SIG-M5 treated with dmso at 0.1 percent for 504 hours (cell line): ENCODE measurements around the gene SLC39A10.

Experiments
- DNase-seq: peaks from one replicate; lab custom pipeline; 2025; ENCODE audit not compliant: unreplicated experiment; lab: John Stamatoyannopoulos, UW

The SLC39A10 gene, protein sequence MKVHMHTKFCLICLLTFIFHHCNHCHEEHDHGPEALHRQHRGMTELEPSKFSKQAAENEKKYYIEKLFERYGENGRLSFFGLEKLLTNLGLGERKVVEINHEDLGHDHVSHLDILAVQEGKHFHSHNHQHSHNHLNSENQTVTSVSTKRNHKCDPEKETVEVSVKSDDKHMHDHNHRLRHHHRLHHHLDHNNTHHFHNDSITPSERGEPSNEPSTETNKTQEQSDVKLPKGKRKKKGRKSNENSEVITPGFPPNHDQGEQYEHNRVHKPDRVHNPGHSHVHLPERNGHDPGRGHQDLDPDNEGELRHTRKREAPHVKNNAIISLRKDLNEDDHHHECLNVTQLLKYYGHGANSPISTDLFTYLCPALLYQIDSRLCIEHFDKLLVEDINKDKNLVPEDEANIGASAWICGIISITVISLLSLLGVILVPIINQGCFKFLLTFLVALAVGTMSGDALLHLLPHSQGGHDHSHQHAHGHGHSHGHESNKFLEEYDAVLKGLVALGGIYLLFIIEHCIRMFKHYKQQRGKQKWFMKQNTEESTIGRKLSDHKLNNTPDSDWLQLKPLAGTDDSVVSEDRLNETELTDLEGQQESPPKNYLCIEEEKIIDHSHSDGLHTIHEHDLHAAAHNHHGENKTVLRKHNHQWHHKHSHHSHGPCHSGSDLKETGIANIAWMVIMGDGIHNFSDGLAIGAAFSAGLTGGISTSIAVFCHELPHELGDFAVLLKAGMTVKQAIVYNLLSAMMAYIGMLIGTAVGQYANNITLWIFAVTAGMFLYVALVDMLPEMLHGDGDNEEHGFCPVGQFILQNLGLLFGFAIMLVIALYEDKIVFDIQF

DNA sequence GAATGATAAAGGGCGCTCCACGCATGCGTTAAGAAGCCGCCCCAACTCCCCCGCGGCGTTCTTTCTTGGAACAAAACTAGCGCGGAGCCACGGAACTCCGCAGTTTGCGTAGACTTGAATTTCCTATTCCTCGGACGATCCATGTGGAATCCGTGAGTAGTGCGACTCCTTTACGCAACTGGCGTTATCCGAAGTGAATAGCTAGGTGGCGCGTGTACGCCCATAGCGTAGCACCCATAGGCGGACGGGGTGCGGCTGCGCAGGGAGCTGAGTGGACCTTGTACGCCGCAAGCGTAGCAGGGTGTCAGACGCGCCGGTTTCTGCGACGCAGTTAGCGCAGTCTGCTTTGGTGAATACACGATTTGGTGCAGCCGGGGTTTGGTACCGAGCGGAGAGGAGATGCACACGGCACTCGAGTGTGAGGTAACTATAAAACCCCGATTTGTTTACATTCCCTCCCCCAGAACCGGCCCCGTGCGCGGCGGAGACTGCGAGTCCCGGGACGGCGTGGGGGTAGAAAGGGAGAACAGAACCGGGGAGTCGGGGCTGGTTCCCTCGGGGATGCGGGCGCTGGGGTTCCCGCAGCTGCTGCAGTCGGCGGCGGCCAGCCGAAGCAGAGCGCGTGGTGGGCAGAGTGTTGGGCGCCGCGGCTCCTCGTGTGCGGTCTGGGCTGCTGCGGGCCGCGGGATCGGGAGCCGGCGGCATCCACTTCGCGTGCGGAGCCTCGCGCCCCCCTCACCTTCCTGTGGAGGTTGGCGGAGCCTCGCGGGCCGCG, at the start of gene SLC39A10:
Gene SLC39A10 (plus strand): TSS at position 368 of the 775 bp plus-strand sequence. CDS start 22,817 bp downstream, outside the sequence.
- peak; percentile 96 for DNase-seq

DNA sequence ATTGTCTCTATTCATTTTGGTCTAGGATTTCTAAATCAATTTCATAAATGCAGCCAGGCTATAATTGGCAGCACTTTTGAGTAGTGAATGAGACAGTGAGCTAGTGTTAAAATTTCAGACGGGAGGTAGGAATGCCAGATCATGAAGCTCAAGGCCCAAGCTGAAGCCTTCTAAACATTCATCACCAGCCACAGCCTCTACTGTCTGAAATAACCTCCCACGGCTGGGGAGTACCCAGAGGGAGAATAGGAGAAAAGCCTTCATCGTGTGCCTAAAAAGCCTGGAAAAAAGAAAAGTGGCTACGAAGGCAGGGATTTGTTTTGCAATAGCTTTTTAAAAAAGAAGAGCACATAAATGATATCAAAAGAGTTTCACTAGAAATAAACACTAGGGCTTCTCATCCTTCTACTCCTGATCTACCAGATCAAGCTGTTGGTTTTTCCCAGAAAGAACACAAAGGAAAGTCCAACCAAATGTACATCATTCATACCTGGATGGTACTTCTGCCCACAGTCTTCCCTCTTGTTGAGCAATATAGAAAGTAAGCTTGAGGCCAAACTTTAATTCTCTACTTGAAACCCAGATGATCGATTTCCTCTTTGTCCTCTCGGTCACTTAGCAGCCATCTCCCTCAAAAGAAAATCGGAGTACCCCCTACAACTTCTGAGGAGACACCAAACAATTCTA, 48.1 kb upstream of the SLC39A10 start:
- no peak for DNase-seq

DNA sequence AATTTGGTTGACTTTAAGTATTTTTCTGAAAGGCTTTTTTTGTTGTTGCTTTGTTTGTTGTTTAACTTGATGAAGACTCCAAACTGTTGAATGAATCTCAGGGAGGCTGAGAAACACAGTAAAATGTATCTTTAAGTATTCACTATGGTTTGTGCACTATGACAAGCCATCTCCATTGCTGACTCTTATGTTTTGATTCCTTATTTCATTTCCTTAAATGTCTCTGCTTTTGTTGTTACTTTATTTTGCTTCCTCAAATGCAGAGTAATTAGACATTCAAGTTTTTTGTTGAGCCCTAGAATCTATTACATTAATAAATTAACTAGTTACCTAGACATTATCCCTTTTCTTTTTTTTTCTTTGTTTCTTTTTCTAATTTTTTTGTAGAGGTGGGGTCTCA, 46.3 kb upstream of the SLC39A10 start:
- DNase-seq, result peak; percentile 39

DNA sequence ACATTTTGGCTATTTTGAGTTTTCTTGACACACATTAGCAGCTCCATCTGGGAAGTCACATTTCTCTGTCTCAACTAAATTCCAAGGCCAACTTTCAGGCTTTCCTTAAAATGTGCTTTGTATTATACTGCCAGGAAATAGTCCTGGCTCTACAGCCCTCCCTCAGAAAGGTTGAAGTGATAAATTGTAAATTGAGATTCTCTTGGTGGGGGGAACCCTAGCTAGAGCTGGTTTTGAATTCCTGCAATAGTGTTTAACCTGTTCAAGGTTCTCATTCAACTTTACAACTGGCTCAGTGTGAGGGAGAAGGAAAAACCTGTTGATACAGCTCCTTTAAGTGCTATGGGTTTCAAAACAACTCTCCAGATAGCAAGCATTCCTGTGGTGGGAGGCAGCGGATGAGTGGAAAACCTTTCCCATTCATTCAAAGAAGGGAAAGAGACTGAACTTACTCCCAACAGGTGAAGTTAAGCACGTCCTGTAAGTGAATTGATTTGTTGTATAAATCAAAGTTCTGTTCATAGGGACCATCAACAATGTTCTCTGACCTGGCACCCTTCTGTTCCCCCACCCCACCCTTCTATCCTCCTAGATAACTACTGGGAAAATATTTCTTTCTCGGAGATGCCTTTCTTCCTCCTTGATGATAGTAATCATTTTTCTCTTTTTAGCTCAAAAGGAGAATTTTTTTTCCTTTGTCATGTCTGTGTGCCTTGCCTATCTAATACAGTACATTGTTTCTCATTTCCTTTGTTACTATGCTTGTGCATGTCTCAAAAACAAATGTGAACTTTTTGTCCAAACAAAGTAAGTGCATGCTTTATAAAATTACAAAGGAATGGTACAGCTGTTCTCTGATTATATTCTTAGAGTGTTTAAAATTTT, 44.2 kb upstream of the SLC39A10 start:
- no peak for DNase-seq

DNA sequence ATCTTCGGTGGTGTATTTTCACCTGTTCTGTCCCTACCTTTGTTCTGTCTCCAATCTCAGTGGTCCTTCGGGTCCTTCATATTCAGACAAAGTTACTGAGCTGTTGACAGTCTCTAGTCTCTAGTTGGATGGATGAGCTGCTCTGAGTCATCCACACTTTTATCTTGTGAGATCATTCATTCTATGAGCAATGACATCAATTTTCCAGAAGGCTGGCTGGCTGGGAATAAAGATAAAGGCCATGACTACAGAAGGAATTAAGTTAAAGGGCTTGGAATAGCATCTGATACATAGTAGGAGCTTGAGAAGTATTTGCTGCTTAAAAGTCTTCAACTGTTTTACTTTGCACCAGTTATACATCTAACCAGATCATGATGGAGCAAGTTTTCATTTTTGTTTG, 43.1 kb upstream of the SLC39A10 start:
- no peak for DNase-seq

DNA sequence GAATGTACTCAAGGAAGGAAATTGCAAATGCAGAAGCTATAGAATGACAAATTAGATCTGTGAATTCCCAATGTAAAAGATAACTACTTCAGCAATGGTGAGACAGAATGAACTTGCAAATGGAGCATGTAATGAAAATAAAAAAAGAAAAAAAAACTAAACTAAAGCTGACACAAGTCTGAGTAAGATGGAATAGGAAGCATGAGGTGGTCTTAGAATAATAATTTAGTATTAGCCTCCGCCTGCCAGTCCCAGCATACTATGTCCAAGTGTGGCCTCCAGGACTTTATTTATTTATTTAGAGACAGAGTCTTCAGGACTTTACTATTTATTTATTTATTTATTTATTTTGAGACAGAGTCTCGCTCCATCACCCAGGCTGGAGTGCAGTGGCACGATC, 37.4 kb upstream of the SLC39A10 start:
- no peak for DNase-seq

DNA sequence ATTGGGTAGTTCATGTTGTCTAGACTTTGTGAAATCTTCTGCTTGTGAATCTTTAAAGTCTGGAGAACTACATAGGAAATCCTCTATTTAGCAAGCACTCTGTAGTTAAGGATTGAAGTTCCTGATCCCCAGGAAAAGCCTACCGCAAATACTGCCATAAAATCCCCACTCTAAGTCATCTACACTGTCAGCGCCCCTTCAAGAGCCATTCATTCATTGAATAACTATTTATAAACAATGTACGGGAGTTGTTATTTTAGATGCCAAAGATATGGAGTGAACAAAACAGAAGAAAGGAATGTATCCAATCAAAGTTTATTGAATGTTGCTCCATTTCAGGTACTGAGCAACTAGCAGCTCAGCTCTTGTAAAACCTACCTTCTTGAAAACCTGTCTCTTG, 36.5 kb upstream of the SLC39A10 start:
- DNase-seq, result no peak

DNA sequence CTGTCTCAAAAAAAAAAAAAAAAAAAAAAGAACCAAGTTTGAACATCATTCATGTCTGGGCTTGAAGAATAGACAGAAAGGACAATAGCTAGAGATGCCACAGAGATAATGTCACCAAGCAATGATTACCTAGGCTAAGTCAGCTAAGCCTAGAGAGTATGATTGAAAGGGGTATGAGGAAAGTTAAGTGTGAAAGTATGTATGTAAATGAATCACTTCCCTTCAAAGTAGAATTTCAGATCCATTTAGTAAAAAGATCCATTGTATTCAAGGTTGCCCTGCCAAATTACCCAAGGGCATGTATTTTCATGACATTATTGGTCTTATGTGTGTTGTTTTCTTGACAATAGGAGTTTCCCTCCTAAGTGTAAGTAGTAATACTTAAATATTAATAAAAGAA, 34.1 kb upstream of the SLC39A10 start:
- no peak for DNase-seq

DNA sequence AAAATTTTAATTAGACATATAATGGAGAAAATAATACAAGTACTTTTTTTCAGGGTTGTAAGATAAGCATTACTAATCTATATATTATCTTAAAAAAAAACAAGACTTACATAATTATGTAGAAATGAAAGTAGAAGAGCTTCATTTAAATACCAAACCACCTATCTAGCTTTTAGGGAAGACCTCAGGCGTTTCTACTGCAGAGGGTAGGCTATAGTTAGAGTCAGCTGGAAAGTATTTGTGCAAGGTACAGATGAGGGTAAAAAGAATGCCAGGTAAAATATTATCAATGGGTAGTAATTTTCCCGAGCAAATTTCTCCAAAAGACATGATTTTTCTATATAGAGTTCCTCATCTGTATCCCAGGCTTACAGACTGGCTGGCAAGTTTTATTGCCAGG, 30.5 kb upstream of the SLC39A10 start:
- DNase-seq, result no peak

DNA sequence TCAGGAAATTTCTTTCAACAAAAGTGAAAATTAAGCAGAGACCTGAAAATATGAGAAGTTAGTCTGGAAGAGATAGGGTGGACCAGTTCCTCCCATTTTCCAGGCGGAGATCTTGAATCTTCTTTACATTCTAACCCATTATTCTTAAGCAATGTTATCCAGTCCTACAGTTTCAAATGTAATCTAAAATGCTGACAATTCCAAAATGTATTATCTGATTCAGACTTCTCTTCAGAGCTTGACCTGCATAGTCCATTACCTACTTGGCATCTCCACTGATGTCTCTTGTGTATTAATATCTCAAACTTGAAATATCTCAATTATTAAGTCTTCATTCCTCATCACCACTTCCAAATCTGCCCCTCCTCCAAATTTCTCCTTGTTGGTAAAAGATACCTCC, 28.4 kb upstream of the SLC39A10 start:
- DNase-seq, result no peak

DNA sequence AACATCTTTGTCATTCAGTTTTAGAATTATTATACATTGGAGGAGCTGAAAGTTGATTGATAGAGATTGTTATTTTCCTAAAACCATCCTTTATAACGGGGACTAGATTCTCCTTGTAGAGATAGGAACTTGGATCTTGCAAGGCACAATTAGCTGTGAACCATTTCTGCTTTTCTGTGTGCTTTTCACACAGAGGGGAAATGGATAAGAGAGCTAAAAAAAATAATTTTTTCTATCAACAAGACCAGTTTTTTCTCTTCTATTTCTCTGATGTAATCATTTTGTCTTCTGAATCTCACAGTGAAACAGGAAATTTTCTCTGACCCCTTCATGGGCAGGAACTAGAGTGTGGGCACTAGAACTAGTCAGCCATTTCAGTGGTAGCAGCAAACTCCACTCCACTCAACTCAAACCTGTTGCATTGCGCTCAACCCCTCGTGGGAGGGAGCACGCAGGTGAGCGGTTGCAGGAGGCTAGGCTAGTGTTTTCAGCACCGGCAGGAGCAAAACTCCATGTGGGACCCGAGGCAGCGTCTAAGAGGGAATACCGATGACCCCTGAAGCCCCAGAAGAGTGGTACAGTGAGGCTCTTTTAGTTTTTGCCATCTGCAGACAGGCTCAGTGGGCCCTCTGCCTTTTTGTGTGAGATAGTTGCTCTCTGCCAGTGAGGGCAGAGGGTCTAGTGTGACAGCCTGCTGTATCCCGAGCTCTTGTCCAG, 24.0 kb upstream of the SLC39A10 start:
- peak; percentile 41 for DNase-seq

DNA sequence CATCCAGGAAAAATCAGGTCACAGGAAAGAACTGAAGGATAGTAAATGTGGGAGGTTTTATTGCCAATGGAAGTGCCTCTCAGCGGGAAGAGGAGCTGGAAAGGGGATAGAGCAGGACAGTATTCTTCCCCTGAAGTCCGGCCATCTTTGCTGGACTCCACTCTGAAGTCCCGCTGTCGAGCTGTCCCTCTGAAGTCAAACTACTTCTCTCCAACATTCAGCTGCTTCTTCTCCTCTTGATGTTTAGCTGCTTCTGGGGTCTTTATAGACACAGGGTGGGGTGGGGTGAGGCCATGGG, 23.5 kb upstream of the SLC39A10 start:
- DNase-seq, result no peak

DNA sequence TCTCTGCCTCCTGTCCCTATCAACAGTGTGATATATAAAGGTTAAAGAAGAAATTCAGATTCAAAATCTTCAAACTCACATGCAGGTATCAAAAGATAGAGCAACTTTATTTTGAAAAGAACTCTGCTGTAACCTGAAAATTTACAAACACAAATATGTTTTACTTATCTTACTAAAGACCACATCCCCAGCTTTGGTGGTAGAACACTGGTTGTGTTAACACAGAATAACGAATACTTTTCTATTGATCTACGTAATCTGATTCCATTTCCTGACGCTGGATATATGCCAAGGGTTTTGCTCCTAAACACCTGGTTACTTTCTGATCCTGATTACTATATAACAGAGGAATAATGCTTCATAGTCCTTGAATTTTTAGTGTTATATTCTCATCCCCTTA, 23.1 kb upstream of the SLC39A10 start:
- no peak for DNase-seq

DNA sequence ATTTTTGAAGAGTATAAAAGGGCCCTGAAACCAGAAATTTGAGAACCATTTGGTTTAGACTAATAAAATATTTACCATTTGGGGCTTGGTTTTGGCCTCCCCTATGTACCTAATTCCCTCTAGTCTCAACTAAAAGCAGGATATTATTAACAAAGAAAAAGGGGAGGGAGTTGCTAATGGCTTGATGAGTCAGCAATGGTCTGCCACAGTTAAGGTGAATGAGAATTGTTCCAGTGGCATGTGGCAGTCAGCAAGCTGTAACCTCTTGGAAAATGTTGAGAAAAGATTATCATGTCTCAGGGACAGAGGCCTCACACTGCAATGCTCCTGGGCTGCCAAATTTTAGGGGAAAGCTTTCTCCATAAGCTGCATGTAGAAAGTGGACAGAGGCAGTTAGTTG, 20.1 kb upstream of the SLC39A10 start:
- DNase-seq, result no peak

DNA sequence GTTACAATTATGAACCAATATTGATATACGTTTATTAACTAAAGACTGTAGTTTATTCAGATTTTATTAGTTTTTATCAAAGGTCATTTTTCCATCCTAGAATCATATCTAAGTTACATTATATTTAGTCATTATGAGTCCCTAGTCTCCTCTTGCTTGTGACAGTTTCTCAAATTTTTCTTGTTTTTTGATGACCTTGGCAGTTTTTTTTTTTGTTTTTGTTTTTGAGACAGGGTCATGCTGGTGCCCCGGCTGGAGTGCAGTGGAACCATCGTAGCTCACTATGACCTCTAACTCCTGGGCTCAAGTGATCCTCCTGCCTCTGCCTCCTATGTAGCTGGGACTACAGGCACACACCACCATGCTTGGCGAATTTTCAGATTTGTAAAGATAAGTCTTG, 18.3 kb upstream of the SLC39A10 start:
- no peak for DNase-seq

DNA sequence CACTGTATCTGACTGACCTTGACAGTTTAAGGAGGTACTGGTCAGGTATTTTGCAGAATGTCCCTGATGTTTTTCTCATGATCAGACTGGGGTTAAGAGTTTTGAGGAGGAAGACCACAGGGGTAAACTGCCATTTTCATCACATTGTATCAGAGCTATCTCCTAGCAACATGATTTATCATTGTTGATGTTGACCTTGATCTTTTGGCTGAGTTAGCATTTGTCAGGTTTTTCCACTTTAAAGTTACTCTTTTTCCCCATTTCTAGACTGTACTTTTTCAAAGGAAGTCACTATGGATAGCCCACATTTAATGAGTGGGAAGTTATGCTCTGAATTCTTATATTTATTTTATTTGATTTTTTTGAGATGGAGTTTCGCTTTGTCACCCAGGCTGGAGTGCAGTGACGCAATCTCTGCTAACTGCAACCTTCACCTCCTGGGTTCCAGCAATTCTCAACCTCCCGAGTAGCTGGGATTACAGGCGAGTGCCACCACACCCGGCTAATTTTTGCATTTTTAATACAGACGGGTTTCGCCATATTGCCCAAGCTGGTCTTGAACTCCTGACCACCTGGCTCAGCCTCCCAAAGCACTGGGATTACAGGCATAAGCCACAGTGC, 17.7 kb upstream of the SLC39A10 start:
- no peak for DNase-seq

DNA sequence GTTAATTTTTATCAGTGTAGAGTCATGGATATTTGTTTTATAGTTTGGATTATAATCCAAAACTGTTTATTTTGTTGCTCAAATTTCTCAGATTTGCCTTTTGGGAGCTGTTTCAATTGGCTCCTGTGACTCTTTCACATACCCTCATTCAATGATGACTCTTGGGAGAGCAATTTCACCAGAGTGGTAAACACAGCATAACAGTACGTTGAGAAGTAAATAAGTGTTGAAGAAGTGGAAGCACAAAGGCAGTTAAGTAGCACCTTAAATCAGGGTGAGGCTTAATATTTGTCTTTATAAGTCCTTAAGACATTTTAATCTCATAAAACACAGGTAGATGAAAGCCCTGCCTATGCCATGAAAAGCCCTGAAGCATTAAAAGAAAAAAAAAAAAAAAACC, 17.1 kb upstream of the SLC39A10 start:
- DNase-seq, result no peak

DNA sequence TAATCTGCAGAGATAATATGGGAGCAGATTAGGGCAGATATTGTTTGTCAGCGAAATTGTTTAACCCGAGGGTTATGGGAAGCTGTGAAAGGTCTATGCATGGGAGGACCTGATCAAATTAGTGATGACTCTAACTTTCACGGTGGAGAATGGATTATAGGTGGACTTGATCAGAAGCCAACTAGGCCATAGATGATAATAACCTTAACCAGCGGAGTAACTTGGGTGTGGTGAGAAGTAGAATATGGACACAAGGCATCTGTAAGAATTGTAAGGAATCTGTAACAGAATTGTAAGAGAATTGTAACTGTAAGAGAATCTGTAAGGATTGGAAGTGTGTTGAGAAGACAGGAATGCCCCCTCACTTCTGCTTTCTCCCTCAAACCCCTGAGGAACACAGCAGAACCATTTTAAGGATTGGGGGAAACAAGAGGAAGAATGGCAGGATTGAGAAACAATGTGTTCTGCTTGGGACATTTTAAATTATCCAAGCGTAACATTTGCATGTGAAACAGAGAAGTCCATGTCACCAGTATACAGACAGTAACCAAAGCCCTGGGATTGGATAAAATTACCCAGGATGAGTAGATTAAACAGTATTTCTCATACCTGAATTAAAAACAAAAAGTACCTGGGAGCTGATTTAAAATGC, 14.9 kb upstream of the SLC39A10 start:
- peak; percentile 71 for DNase-seq

DNA sequence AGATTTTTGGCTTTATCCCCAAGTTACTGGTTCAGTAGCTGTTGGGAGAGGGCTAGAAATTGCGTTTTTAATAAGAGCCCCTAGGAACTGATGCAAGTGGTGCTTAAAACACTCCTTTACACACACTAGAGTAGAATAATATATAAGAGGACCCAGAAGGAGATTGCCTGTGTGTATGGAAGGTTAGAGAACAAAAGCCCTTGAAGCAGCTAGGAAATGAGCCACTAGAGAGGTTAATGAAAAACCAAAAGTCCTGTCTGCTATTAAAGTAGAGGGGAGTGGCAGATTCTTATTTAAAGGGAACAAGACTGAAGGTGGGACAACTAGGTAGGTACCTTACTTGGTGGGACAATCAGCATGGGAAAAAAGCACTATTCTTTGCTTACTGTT, 14.4 kb upstream of the SLC39A10 start:
- no peak for DNase-seq
